Suprapubic skin (tissue), 4 donors: Measurements from ENCODE around the gene KCNC2.

ENCODE experiments used
- CTCF ChIP-seq, 2 donors: fragments of 200-600 bp in 1 of 2; fragments of 450-650 bp in 1 of 2; sonication (generic) in 1 of 2; IDR thresholded peaks; one replicate each; pipeline ENCODE4 v1.5.1; 2016 to 2019; ENCODE audit warnings: antibody characterized with exemption in 2 of 2, mild to moderate bottlenecking in 1 of 2, moderate library complexity in 1 of 2
- EP300 ChIP-seq: sonication (generic); formaldehyde crosslinking; IDR thresholded peaks from one replicate; pipeline ENCODE4 v1.6.1; 2017; ENCODE audit warnings: antibody characterized with exemption
- POLR2A ChIP-seq, 2 donors: fragments of 450-650 bp; IDR thresholded peaks; one replicate each; pipeline ENCODE4 v1.6.1; 2017; ENCODE audit warnings: antibody characterized with exemption in 2 of 2, mild to moderate bottlenecking in 2 of 2, moderate library complexity in 2 of 2
- POLR2AphosphoS5 ChIP-seq, 3 donors: sonication (generic); formaldehyde crosslinking; IDR thresholded peaks; one replicate each; pipeline ENCODE4 v1.6.1; 2017; ENCODE audit warnings: antibody characterized with exemption in 3 of 3

GRCh38 chr12:75183967-75184366, 25.7 kb downstream of the KCNC2 start:
- TF ChIP-seq CTCF (IDR thresholded peaks at IDR 0.05) (no peak), POLR2A (IDR thresholded peaks at IDR 0.05) (no peak), POLR2AphosphoS5 (IDR thresholded peaks at IDR 0.05) (no peak), EP300 (no peak)
